ENCODE data around the gene GTF2A1.
"Not testable (repeated sequence)": the region's sequence is repeated elsewhere in the genome, so short reads cannot be mapped to it uniquely, and the experiment has no call there.

Gene GTF2A1

DNA sequence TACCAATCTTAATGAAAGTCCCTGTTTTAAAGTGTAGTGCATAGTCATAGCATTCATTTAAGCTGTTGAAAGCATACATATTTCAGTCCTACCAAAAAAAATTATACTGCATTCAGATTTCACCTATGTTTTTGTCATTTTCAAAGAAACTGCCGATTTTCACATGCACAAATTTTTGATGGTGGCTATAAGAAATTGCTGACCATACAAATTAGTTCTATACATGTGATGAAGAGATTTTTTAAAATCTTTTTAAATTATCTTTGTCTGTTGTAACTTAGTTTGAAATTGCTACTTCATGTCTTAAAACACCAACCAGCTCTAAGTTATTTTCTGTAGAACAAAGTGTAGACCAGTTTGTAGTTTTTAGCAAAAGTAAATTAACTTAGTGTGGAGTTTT lies 3.5 kb upstream of the GTF2A1 start:
- DNase-seq, result no peak

- DNase-seq, result not testable (repeated sequence)
Observed at GRCh38 chr14:81223788-81224187, 3.0 kb upstream of the GTF2A1 start.

GRCh38 chr14:81222691-81223090 lies 1.9 kb upstream of the GTF2A1 start:
- DNase-seq, result no peak

GRCh38 chr14:81222126-81222525 lies 1.4 kb upstream of the GTF2A1 start:
- DNase-seq, result no peak

GRCh38 chr14:81221579-81222102 lies 882 bp upstream of the GTF2A1 start:
- DNase-seq, result no peak

- no peak for DNase-seq
Observed at GRCh38 chr14:81220580-81220829, 254 bp downstream of the GTF2A1 start.

DNA sequence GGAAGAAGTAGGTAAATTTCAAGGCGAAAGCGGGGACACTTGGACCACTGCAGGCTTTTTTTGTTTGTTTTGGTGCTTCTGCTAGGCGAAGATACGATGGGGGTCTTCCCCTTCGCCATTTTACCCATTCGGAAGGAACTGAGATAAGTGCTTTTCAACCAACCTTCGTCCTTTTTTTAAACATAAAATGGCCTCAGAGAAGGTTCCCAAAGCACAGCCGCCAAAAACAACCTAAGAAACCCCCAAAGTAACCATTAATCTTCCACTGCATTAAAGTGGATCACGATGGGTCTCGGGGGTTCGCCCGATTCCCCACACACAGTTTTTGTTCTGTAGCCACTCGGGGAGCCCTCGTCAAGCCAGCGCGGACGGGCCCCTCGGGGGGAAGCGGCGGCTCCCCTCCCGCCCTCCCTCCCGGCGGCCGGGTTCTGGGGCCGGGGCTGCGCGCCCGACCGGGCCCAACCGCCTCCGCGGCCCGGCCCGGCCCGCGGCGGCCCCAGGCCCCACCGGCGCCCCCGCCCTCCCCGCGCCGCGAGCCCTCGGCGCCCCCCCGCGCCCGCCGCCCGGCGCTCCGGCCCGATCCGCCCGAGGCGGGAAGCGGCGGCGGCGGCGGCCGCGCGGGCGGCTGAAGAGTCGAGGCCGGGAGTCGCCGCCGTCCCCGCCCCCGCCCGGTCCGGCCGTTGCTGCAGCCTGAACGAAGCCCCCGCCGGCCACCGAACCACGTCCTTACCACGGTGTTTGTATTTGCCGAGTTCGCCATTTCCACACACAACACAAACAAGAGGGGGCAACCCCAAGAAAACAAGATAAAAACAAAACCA lies 790 bp downstream of the GTF2A1 start:
- DNase-seq, result peak; percentile 22

DNA sequence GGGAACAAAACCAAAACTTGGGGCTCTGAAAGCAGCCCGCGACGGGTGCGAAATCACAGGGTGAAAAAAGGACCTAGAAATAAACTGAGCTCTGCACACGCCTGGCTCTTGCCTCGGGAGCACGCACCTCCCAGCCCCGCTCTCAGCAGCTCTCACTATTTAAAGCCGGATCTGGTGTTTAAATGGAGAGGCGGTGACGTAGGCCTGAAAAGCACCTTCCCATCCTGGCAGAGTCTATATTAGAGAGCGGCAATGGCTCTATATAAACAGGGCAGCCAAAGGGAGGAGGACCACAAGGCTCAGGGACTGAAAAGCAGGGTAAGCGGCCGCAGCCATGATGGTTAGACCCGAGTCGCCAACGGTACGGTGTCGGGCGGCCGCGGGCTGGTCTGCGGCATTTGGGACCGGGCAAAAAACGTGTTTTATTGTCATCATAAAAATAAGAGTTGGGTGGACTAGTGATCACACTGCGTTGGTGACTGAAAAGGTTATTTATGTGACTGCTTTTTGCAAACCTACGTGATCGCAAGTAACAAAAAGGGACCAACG lies 1.5 kb downstream of the GTF2A1 start:
- DNase-seq, result peak; percentile 65

- no peak for DNase-seq
Observed at GRCh38 chr14:81211844-81212243, 8.9 kb downstream of the GTF2A1 start.

- DNase-seq, result no peak
Observed at GRCh38 chr14:81209167-81209836, 11.5 kb downstream of the GTF2A1 start.

- no peak for DNase-seq
Observed at GRCh38 chr14:81208489-81208888, 12.3 kb downstream of the GTF2A1 start.

GRCh38 chr14:81206115-81206514 lies 14.6 kb downstream of the GTF2A1 start:
- DNase-seq, result no peak

DNA sequence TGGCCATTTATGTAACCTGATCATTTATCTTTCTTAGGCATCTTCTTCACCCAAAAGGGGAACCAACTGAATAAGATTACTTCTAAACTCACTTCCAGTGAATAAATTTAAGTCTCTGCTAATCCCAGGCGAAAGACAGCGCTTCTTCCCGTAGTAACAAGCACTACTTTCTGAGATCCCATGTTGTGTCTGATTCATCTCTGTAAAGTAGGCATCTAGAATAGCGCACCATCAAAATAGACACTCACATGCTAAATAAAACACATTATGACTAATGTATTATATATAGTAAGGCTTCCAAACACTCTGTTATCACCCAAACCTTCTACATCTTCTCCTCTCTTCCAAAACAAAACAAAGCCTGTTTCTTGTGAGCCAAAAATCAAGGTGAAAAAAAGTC lies 15.1 kb downstream of the GTF2A1 start:
- no peak for DNase-seq

DNA sequence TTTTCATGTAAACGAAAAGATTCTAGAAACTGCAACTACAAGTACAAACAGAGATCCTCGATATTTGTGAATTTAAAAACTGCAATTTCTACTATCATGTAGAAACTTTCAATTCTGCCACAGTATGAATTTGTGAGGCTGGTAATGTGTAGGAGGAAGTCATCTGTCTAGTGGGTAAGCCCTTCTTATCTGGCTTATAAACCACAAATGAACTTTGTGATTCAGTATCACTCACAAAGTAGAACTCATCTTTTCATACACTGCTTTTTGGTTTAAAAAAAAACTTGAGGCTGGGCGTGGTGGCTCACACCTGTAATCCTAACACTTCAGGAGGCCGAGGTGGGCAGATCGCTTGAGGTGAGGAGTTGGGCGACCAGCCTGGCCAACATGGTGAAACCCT lies 20.7 kb downstream of the GTF2A1 start:
- no peak for DNase-seq

DNA sequence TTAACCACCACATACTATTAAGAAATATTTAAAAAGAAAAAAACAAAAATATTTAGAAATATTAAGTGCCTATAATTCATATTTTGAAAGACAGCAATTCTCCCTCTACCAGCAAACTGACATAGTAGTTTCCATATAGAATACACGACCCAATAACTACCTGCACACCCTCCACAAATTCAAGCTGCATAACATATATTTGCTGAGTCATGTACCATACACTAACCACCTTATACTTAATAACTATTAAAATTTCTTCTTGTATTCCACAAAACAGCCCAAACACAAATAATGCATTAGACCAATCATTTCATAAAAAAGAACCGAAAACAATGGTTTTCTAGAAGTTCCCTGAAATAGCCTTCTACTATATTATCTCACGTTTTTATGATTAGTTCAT lies 21.7 kb downstream of the GTF2A1 start:
- DNase-seq, result no peak

- DNase-seq, result no peak
Observed at GRCh38 chr14:81198651-81199050, 22.1 kb downstream of the GTF2A1 start.

GRCh38 chr14:81193924-81194633 lies 26.7 kb downstream of the GTF2A1 start:
- no peak for DNase-seq

DNA sequence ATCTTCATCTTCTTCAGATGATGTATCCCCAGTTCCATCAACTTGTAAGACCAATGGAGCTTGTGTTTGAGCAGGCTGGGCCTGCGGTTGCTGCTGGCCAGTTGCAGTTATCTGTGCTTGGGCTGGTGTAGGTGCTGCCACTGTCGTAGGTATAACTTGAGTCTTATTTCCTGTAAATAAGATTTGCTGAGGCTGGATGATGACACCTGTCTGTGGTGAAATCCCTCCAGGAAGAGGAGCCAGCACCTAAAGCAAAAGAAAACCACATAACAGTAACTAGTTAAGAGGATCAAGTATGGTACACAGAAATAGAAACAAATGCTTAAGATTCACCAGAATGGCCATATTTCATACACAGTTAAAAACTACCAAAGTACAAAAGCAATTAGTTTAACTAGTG lies 28.2 kb downstream of the GTF2A1 start:
- DNase-seq, result no peak

DNA sequence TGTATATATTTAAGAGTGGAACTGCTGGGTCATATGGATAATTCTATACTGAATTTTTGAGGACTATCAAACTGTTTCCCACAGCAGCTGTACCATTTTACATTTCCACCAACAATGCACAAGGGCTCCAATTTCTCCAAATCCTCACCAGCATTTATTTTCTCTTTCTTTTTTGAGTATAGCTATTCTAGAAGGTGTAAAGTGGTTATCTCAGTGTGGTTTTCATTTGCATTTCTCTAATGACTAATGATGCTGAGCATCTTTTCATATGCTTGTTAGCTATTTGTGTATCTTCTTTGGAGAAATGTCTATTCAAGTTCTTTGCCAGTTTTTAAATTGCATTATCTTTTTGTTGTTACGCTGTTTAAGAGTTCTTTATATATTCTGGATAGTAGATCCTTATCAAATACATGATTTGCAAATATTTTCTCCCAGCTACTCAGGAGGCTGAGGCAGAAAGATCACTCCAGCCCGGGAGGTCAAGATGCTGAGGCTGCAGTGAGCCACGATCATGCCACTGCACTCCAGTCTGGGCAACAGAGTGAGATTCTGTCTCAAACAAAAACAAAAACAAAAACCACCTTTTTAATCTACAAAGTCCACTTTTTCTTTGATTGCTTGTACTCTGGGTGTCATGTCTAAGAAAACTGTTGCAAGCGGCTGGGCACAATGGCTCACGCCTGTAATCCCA lies 32.8 kb downstream of the GTF2A1 start:
- DNase-seq, result no peak

GRCh38 chr14:81179631-81180030 lies 41.1 kb downstream of the GTF2A1 start:
- DNase-seq, result no peak

DNA sequence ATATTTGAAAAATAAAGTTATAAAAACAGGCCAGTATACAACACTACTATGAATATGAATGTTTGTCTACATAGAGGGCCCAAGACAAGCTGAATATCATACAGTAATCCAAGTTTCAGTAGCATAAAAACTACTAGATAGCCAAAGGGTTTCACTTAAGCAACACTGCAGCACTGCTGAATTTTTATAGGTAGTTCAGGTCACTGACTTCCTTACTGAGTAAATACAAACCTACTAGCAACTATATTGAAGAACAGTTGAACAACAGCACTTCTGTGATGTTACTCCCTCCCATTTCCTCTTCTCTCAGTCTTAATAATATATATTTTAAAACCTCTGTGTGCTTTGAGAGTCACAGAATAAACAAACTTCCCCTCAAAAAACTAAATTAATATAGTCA lies 42.7 kb downstream of the GTF2A1 start:
- DNase-seq, result no peak

GRCh38 chr14:81177225-81177624 lies 43.5 kb downstream of the GTF2A1 start:
- DNase-seq, result no peak

DNA sequence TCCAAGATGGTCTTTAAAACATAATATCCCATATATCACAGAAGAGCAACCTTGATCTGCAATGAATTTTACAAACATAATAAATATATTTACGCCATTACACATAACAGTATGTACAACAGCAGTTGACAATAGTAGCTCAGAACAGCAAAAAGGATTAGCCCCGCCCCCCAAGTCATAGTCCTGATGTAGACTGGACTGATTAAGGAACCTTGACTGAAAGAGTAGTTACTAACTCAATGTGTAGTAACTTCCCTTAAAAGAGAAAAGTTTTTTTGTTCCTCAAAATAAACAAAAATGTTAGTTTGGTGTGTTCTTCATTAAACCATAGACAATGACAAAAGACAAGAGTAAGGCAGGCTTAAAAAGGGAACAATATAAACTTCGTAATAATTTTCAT lies 44.5 kb downstream of the GTF2A1 start:
- DNase-seq, result no peak

Measured in activated T-cell treated with anti-CD3 and anti-CD28 coated beads for 4 hours (primary cell).